Inferior parietal cortex (tissue), 1 donor: ENCODE measurements around the gene RHOT2.

ENCODE experiments used
- DNase-seq: peaks from one replicate; pipeline ENCODE4 v3.0.0-alpha.2; 2016; ENCODE audit errors: extremely low spot score

RHOT2 gene

DNA sequence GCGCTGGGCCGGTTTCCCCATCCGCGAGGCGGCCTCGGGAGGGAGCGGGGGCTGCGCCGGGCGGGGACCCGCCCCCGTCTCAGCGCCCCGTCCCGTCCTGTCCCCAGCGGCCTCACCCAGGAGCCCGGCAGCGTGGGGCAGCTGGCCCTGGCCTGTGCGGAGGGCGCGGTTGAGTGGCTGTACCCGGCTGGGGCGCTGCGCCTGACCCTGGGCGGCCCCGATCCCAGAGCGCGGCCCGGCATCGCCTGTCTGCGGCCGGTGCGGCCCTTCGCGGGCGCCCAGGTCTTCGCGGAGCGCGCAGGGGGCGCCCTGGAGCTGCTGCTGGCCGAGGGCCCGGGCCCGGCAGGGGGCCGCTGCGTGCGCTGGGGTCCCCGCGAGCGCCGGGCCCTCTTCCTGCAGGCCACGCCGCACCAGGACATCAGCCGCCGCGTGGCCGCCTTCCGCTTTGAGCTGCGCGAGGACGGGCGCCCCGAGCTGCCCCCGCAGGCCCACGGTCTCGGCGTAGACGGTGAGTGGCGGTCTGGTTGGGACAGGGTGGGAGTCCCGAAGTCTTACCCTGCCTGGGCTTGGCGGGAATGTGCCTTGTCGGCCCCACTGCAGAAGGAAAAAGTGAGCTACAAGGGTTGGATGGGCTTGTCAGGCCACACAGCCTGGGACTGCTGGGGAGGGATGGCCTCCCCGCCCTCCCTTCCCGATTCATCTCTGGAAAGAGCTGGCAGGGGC, 47.7 kb downstream of the RHOT2 start:
- DNase-seq: no peak

DNA sequence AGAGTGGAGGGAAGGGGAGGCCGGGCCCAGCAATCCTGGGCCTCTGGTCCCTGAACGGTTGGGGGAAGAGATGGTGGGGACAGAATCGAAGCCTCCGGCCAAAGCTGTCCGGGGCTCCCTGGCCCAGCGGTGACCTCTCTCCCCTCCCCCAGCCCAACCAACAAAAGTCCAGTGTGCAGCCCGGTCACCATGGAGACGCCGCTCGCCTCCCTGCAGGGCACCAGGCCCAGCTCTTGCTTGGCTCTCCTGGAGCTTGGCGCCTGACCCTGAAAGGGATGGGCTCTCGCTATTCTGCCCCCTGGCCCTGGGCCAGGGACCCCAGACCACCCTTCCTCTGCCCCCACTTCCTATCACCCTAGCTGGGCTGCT, 48.3 kb downstream of the RHOT2 start:
- DNase-seq: peak; percentile 65

DNA sequence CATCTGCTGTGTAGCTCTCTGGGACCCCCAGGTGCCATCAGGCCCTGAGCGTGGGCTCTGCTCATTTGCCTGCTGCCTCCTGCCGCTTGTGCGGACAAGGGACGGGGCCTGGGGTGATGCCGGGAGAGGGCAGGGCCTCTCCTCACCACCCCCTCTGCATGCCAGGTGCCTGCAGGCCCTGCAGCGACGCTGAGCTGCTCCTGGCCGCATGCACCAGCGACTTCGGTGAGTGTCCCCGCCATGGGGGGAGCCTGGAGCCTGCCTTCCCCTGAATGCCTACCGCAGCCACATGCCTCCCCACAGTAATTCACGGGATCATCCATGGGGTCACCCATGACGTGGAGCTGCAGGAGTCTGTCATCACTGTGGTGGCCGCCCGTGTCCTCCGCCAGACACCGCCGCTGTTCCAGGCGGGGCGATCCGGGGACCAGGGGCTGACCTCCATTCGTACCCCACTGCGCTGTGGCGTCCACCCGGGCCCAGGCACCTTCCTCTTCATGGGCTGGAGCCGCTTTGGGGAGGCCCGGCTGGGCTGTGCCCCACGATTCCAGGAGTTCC, 48.9 kb downstream of the RHOT2 start:
- no peak for DNase-seq

DNA sequence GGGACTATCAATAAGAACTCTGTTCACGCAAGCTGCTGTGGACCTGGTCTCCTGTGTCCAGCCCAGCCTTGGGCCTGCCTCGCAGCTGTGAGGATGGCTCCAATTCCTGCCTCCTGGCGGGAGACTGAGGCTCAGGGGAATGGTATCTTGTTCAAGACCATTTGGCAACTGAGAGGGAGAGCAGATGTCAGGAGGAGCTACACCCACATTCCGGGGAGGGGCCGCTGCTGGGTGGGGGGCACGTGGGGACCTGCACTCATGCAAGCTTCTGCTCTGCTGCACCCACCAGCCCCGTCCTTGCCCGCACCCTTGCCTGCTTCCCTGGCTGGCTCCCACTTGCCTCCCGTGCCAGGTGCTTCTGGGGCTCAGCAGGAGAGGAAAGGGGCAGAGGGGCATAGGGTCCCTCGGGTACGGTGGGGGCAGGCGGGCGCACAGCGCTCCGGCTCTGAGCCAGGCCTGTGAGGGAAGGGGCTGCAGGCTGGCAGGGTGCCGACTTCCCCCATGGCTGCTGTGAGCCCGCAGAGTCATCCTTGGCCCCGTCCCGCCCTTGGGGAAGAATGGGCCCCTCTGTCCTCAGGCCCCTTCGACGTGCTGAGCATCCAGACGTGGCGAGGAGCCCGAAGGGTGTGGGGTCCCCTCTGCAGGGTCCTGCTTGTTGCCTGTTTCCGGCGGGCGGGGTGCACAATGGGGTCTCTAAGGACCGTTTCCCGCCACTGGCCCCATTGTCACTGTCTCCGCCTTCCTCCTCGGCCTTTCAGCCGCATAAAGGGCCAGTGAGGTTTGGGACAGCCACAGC, 49.7 kb downstream of the RHOT2 start:
- no peak for DNase-seq

DNA sequence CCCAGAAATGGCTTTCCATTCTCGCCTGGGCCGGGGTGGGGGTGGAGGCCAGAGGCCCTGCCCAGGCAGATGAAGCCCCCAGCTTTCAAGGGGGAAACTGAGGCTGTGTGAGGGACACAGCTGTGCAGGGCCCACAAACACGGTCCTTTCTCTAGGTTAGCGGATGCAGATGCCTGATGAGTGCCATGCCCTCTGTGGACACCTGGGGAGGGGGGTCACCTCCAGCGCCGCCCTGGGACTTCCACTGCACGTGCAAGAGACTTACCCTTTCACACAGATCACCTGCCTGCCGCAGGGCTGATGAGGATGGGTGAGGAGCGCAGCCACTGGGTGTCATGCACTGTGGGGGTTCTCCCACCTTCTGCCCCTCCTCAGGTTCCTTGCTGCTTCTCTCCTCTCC, 50.5 kb downstream of the RHOT2 start:
- DNase-seq: no peak

DNA sequence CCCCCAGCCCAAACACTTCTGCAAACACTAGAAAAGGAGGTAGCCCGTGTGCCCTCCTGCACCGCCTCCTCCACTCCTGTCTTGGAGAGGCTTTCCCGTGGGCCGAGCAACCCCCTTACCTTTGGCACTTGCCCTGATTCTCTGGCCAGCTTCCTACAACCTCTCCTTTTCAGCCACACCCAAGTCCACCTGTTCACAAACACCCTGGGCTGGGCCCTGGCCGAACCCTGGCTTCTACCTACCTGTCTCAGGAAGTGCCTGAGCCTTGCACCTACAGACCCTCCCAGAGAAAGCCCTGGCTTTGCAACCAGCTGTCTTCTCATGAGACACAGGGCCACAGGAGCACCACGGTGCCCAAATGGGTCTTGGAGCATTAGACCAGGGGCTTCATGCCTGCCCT, 51.0 kb downstream of the RHOT2 start:
- DNase-seq: no peak

DNA sequence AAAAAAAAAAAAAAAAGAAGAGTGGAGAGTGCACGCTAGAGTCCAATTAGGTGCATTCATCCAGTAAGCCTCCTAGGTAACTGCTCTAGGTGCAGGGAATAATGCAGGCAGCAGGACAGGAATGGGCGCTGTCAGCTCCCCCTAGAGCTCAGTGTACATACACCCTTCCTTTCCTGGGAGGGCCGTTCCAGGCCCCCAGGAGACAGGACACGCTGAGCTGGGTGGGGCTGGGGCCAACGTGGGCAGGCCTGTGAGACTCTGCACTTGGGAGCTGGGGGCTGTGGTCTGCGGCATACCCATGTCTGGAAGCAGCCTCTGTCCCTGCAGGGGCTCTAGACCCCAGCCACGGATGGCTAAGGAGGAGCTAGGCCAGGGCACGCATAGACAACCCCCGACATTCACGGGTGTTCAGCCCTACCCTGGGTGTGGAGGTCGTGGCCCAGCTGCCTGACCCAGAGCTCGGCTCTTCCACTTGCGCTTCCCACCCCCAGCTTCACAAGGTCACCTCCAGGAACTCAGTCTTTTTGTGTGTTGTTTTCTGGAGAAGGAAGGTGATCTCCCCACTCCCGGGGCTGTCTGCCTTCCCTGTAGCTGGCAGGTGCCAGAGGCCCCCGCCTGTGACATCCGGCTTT, 52.0 kb downstream of the RHOT2 start:
- no peak for DNase-seq

DNA sequence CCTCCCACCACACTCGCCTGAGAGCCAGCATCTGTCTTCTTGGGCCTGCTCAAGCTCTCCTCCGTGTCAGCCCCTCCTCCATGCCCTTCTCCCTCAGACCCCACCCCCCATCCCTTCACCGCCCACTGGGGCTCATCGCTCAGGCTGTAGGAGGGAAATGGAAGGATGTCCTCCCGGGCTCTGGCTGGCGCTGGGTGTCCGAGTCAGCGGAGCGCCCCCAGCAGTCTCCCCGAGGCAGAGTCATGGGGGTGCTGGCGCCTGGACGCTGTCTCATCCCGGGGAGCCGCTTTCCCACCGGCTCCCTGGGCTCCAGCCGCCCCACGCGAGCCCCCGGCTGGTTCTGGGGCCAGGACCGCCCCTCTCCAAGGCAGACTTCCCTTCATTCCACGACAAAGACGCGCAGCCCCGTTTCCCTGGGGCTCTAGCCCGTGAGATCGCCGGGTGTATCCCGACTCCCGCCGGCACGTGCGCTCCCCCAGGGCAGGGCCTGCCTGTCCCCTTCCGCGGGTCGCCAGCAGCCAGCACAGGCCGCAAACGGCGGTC, 52.6 kb downstream of the RHOT2 start:
- no peak for DNase-seq

DNA sequence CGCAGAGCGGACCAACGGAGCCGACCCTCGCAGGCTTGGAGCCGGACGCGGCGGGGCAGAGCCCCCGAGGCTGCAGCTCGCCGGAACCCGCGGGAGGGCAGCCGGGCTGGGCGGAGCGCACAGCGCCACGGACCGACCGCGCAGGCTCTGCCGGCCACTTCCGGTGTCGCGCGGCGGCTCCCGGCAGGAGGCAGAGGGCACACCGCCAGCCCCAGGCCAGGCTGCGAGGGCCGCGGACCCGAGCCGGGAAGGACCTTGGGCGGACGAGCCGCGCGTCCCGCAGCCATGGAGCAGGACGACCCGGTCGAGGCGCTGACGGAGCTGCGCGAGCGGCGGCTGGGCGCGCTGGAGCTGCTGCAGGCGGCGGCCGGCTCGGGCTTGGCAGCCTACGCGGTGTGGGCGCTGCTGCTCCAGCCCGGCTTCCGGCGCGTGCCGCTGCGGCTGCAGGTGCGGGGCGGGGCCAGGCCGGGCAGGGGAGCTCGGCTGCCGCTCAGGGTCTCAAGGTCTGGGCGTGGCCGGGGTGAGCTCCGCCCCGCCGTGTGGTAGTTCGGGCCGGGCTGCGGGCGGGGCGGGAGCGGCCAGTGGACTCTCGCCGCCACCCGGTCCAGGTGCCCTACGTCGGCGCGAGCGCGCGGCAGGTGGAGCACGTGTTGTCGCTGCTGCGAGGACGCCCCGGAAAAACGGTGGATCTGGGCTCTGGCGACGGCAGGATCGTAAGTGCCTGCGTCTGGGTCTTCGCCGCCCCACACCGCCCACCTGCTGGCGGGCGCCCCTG, 53.2 kb downstream of the RHOT2 start, which contains the start of gene ANTKMT:
TSS of gene ANTKMT (plus strand) at position 157 of the 775 bp plus-strand sequence. CDS start at position 286, 129 bp downstream.
- peak; percentile 73 for DNase-seq

DNA sequence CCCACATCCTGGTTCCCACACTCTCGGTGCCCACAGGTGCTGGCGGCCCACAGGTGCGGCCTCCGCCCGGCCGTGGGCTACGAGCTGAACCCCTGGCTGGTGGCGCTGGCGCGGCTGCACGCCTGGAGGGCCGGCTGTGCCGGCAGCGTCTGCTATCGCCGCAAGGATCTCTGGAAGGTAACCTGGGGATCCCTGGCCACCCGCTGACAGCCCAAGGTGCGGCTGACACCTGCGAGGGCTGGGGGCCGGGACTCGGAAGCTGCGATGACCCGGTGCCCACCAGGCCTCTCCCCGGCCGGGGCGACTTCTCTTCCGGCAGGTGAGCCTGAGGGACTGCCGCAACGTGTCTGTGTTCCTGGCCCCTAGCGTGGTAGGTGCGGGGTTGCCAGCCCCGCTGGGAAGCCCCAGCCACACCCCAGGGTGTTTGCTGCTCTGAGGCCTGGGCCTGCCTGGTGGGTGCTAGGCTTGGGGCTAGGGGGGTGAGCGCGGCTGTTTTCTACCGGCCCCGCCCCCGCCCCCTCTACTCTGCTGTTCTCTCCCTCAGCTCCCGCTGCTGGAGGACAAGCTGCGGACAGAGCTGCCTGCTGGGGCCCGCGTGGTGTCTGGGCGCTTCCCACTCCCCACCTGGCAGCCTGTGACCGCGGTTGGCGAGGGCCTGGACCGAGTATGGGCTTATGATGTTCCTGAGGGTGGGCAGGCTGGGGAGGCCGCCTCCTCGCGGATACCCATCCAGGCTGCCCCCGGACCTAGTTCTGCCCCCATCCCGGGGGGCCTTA, 54.0 kb downstream of the RHOT2 start:
- DNase-seq: peak; percentile 2

DNA sequence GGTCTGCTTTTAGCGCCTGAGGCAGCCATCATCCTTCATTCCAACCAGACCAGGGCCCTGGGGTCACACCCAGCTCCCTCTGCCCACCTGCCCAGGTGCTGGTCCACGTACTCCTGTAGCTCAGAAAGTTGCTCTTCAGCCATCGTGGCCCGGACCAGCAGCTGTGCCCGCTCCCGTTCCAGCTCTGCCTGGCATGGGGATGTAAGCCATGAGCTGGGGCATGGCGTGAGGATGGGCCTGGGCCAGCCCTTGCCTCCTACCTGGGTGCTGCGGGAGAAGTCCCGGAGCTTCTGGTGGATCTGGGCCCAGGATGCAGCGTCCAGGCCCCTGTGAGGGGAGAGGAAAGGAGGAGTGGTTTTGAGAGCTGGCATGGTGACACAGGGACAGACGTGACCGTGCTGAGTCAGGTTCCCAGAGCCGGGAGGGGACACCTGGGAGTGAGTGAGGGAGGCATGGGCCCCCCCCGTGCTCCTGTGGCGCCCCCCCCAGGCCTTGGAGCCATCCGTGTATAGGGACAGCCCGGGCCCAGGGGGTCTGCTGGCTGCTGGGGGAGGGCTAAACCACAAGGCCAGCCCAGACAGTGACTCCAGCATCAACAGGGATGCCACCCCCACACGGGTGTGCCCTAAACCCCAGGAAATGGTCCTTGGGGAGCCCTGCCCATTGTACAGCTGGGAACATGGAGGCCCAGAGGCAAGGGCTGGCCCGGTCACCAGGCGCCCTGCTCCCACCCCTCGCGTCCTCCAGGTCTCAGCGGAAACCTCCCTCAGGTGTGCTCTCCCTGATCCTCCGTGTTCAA, 55.1 kb downstream of the RHOT2 start:
- DNase-seq: no peak

DNA sequence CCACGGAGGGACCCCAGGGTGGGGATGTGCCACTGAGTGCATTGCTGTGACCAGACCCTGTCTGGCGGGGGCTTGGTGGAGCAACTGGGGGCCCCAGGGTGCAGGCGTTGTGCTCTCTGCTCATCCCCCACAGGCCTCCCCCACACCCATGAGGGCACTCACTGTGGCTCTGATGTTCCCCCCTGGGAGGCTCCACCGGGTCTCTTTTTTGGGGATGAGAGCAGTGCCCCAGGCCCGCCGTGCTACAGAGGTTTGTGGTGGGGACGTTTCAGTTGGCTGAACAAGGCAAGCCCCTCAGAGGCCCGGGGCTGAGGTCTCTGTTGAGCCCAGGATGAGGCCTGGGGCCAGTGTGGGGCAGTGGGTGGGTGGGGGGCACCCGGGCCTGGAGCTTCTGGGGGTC, 55.8 kb downstream of the RHOT2 start:
- no peak for DNase-seq
